ENCODE measurements around the gene CCDC167. TPM values are rescaled to one million over a fixed set of nuclear protein-coding genes. Genes with fewer than 3 reads are reported as not detected.
A peak's percentile ranks its signal among the peaks of the same experiment; 100 is the strongest.

CCDC167 gene
- total RNA-seq, 1 experiment from 2014 or later: 31.9 TPM

DNA sequence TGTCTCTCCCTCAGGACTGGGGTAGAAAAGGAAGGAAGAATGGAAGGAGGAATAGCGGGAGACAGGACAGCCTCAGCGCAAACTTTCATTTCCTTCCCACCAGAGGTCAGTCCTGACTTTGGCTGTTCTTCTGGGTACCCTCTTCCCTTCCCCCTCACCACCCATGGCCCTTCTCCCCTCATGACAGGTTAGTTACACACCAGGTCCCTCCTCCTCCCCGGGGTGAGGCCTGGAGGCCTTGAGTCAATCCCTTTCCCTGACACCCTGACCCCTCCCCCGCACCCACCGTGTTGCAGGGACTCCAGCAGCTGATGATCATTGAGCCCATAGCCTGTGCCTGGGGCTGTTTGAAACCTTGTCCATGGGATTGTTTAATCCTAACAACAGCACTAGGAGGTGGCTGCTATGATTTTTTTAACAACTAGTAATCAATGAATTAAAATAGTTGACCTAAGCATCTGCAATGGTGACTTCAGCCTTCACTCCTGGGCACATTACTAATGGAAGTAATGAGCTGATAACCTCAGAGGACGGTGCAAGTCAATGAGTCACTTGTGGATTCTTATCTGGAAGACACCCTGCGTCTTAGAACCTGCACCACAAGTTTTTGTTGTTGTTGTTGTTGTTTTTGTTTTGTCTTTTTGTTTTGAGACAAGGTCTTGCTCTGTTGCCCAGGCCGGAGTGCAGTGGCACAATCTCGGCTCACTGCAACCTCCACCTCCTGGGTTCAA is 46.6 kb upstream of the CCDC167 start:
- H2BK20ac ChIP-seq (ENCODE audit: low read depth, low read length, poor library complexity, severe bottlenecking): no peak overlapping the region
- TF ChIP-seq, protein P1, sequence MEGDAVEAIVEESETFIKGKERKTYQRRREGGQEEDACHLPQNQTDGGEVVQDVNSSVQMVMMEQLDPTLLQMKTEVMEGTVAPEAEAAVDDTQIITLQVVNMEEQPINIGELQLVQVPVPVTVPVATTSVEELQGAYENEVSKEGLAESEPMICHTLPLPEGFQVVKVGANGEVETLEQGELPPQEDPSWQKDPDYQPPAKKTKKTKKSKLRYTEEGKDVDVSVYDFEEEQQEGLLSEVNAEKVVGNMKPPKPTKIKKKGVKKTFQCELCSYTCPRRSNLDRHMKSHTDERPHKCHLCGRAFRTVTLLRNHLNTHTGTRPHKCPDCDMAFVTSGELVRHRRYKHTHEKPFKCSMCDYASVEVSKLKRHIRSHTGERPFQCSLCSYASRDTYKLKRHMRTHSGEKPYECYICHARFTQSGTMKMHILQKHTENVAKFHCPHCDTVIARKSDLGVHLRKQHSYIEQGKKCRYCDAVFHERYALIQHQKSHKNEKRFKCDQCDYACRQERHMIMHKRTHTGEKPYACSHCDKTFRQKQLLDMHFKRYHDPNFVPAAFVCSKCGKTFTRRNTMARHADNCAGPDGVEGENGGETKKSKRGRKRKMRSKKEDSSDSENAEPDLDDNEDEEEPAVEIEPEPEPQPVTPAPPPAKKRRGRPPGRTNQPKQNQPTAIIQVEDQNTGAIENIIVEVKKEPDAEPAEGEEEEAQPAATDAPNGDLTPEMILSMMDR (conservative IDR thresholded peaks at IDR 0.05): no peak; the same call in 2 of the 3 replicates
- no peak overlapping the region for H3K9ac ChIP-seq (ENCODE audit: extremely low read depth, insufficient read length, low read length)
- no peak overlapping the region for H2BK15ac ChIP-seq (ENCODE audit: low read depth, low read length)
- no peak overlapping the region for H3K14ac ChIP-seq (ENCODE audit: insufficient read depth, low read length)
- no peak overlapping the region for H4K8ac ChIP-seq (replicated peaks; ENCODE audit: insufficient read length, low read depth, low read length)
- Mint-ChIP-seq H3K9me3 (no peaks in the 10 kb centered on the region; a peak in 1 of 5 replicates), H3K4me3 (no peak overlapping the region), H3K4me1 (peaks cover 8 to 16% of the 10 kb centered on the region in 2 experiments), H3K36me3 (ENCODE audit: insufficient read depth in 1 of 3, low read depth in 3 of 3) (no peaks in the 10 kb centered on the region), H3K27ac (no peak overlapping the region; a peak in 1 of 7 replicates), H3K27me3 (ENCODE audit: low read depth) (peaks cover 9% of the 10 kb centered on the region)
- no peak overlapping the region for H2BK120ac ChIP-seq (ENCODE audit: low read depth, low read length, poor library complexity, severe bottlenecking)
- no peak overlapping the region for H4K91ac ChIP-seq (ENCODE audit: insufficient read length, low read depth, low read length)
- no peak overlapping the region for H4K5ac ChIP-seq (ENCODE audit: insufficient read length, low read depth, low read length)
- peak; percentile 39 for DNase-seq
- H3K56ac ChIP-seq (ENCODE audit: insufficient read length, low read depth, low read length): no peak overlapping the region
- H3K27ac ChIP-seq (ENCODE audit: insufficient read length, low read depth, low read length): no peak overlapping the region
- no peaks in the 10 kb centered on the region for H3K79me1 ChIP-seq (ENCODE audit: insufficient read depth, low read depth, low read length, poor library complexity, severe bottlenecking)
- H3K79me2 ChIP-seq (ENCODE audit: insufficient read depth, low read length): no peaks in the 10 kb centered on the region
- no peak overlapping the region for H2BK12ac ChIP-seq (ENCODE audit: insufficient read length, low read depth, low read length)
- no CpG with 5 or more reads among the region's 9 CpGs for WGBS (ENCODE audit: extremely low coverage, insufficient read length, low lambda C conversion rate)
- no peaks in the 10 kb centered on the region for H3K9me3 ChIP-seq (ENCODE audit: control insufficient read depth, low read depth, low read length)
- H3K4ac ChIP-seq (ENCODE audit: low read depth, low read length): no peak overlapping the region
- no peak overlapping the region for H3T11ph ChIP-seq (ENCODE audit: low read length)
- H4K20me1 ChIP-seq (ENCODE audit: control insufficient read depth, insufficient read depth, insufficient read length): no peaks in the 10 kb centered on the region
- no peak overlapping the region for H2AK5ac ChIP-seq (ENCODE audit: insufficient read length, low read length)
- no peaks in the 10 kb centered on the region for H3K23me2 ChIP-seq (ENCODE audit: insufficient read length, low read depth, low read length, poor library complexity, severe bottlenecking)
- no peak overlapping the region for H2BK5ac ChIP-seq (ENCODE audit: insufficient read length, low read length)
- H3K4me1 ChIP-seq (ENCODE audit: insufficient read depth, low read length): no peaks in the 10 kb centered on the region; the same call in 1 of the 2 replicates
- H3K23ac ChIP-seq (ENCODE audit: insufficient read length, low read depth, low read length): no peak overlapping the region
- H3K27me3 ChIP-seq (ENCODE audit: insufficient read depth, low read length): no peaks in the 10 kb centered on the region; the same call in 1 of the 2 replicates
- H2AFZ ChIP-seq (ENCODE audit: low read length): no peak overlapping the region
- no peak overlapping the region for H3K4me2 ChIP-seq (ENCODE audit: insufficient read depth, insufficient read length, low read length)
- no peak overlapping the region for H3K18ac ChIP-seq (ENCODE audit: insufficient read length, low read depth, low read length)
